Uterus (tissue), 4 donors: ENCODE measurements around the gene STK32C. TPM values are rescaled to one million over a fixed set of nuclear protein-coding genes. Genes with fewer than 3 reads are reported as not detected.

ENCODE experiments used
- DNase-seq, 2 donors: peaks; one replicate each; pipeline ENCODE4 v3.0.0-alpha.2; 2019 to 2020
- H3K27ac ChIP-seq, 2 donors: fragments of 200-600 bp; sonication (generic); 1 replicate in 1 of 2; 2 replicates in 1 of 2; pipeline ENCODE4 v1.5.1; 2016 to 2018
- H3K27me3 ChIP-seq, 2 donors: fragments of 200-600 bp; sonication (generic); one replicate each; pipeline ENCODE4 v1.5.1; 2018 to 2019; ENCODE audit warnings: control low read depth in 1 of 2
- H3K36me3 ChIP-seq, 2 donors: fragments of 200-600 bp; sonication (generic); one replicate each; pipeline ENCODE4 v1.5.1; 2019; ENCODE audit warnings: control low read depth in 1 of 2
- H3K4me1 ChIP-seq, 2 donors: fragments of 200-600 bp; sonication (generic); one replicate each; pipeline ENCODE4 v1.5.1; 2018 to 2019; ENCODE audit warnings: control low read depth in 1 of 2
- H3K4me3 ChIP-seq, 2 donors: fragments of 200-600 bp; sonication (generic); 1 replicate in 1 of 2; 2 replicates in 1 of 2; pipeline ENCODE4 v1.5.1; 2018 to 2019; ENCODE audit warnings: mild to moderate bottlenecking in 1 of 2
- H3K9me3 ChIP-seq, 2 donors: fragments of 200-600 bp; sonication (generic); one replicate each; pipeline ENCODE4 v1.5.1; 2019; ENCODE audit warnings: control low read depth in 1 of 2
- CTCF ChIP-seq, 4 experiments: fragments of 200-600 bp in 2 of 4; fragments of 450-650 bp in 2 of 4; sonication (generic) in 2 of 4; IDR thresholded peaks; one replicate each; pipeline ENCODE4 v1.5.1; 2016 to 2019; ENCODE audit warnings: antibody characterized with exemption in 4 of 4, mild to moderate bottlenecking in 2 of 4, moderate library complexity in 1 of 4
- POLR2A ChIP-seq, 2 donors: fragments of 450-650 bp; IDR thresholded peaks; one replicate each; pipeline ENCODE4 v1.6.1; 2016; ENCODE audit warnings: antibody characterized with exemption in 2 of 2, mild to moderate bottlenecking in 1 of 2, moderate library complexity in 1 of 2
- intact Hi-C: fragments of 100-400 bp; cut with DNase I; formaldehyde crosslinking; loops from one replicate; pipeline ENCODE4 v1.15.1; 2023; ENCODE audit warnings: low total_unique reads
- total RNA-seq, 4 donors: library from RNA; depleted of rRNA in 3 of 4; stranded (reverse); fragments of >200 nt in 3 of 4; gene quantifications; one replicate each; pipeline versions ENCODE4 v1.1.0 to v1.2.4, GENCODE V29; 2014 to 2023
- donor health status: DM: yes; HTN: yes; CAD: no.

The STK32C gene
- total RNA-seq, 4 donors from 2014 or later, result 0.51 to 17.2 (median 3.2) TPM

- intact Hi-C loops, result no loop called here
- TF ChIP-seq CTCF (IDR thresholded peaks at IDR 0.05) (no peak), POLR2A (IDR thresholded peaks at IDR 0.05) (no peak)
- Histone ChIP-seq H3K9me3 (no peaks in the 10 kb centered on the region), H3K36me3 (no peaks in the 10 kb centered on the region), H3K4me3 (peak overlapping the region in 1 of 2 donors; percentile 14), H3K27ac (no peak overlapping the region), H3K4me1 (no peaks in the 10 kb centered on the region), H3K27me3 (no peaks in the 10 kb centered on the region)
- no peak for DNase-seq
Observed at GRCh38 chr10:132336064-132336746, 28.5 kb upstream of the STK32C start.

- no peak for DNase-seq
- no peak for TF ChIP-seq POLR2A (IDR thresholded peaks at IDR 0.05)
- no peak for TF ChIP-seq CTCF (IDR thresholded peaks at IDR 0.05)
- H3K4me1 ChIP-seq, result no peaks in the 10 kb centered on the region
- H3K36me3 ChIP-seq, result no peaks in the 10 kb centered on the region
- intact Hi-C loops, result no loop called here
- no peak overlapping the region for H3K4me3 ChIP-seq
- H3K27me3 ChIP-seq, result no peaks in the 10 kb centered on the region
- H3K27ac ChIP-seq, result no peak overlapping the region
- no peaks in the 10 kb centered on the region for H3K9me3 ChIP-seq
Observed at GRCh38 chr10:132335189-132336063, 27.7 kb upstream of the STK32C start.

DNA sequence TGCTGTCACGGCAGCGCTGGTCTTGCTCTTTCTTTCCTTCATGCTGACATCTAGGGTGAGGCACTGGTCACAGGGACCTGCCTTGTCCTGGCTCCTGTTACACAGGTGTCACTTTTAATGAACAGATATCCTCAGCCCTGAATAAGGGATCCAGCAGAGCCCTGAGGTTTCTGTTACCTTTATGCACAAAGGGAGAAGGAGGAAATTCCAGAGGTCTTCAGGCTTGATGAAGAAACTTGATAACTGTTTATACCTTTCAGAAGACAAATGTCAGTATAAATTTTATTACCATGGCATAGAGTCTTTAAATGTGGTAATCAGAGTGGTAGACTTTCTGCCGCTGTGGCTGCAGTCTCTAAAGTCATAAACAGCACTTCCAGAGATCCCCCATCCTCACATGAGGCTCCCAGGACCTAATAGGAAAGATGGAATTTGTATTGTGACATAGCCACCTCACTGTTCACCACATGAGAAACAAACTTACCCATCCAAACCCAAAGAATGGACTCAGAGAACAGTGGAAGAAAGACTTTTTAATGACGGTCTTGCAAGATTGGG lies 27.0 kb upstream of the STK32C start:
- no peaks in the 10 kb centered on the region for H3K27me3 ChIP-seq
- H3K4me3 ChIP-seq, result no peak overlapping the region
- intact Hi-C loops, result no loop called here
- DNase-seq, result no peak
- no peaks in the 10 kb centered on the region for H3K4me1 ChIP-seq
- H3K9me3 ChIP-seq, result no peaks in the 10 kb centered on the region
- TF ChIP-seq POLR2A (IDR thresholded peaks at IDR 0.05), result no peak
- TF ChIP-seq CTCF (IDR thresholded peaks at IDR 0.05), result no peak
- H3K36me3 ChIP-seq, result no peaks in the 10 kb centered on the region
- H3K27ac ChIP-seq, result no peak overlapping the region

DNA sequence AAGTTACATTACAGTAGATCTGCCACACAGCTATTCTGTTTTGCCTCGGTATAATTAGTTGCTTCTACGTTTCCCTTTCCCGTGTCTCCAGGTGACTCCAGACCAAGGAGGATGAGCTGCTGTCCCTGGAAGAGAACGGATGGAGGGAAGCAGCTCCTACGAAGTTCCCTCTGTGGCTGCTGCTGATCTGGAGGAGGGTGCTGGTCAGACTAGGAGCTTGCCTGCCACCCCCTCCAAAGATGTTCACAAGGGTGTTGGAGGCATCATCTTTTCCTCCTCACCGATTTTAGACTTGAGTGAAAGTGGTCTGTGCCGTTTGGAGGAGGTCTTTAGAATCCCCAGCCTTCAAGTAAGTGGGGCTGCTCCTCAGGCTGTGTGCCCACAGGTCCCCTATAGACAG lies 25.6 kb upstream of the STK32C start:
- H3K4me1 ChIP-seq, result no peaks in the 10 kb centered on the region
- TF ChIP-seq POLR2A (IDR thresholded peaks at IDR 0.05), result no peak
- no peak for TF ChIP-seq CTCF (IDR thresholded peaks at IDR 0.05)
- intact Hi-C loops, result no loop called here
- no peak for DNase-seq
- no peak overlapping the region for H3K4me3 ChIP-seq
- no peak overlapping the region for H3K27ac ChIP-seq
- no peaks in the 10 kb centered on the region for H3K27me3 ChIP-seq
- H3K36me3 ChIP-seq, result no peaks in the 10 kb centered on the region
- no peaks in the 10 kb centered on the region for H3K9me3 ChIP-seq

GRCh38 chr10:132332433-132332754 lies 24.6 kb upstream of the STK32C start:
- no peaks in the 10 kb centered on the region for H3K9me3 ChIP-seq
- no peaks in the 10 kb centered on the region for H3K36me3 ChIP-seq
- no peaks in the 10 kb centered on the region for H3K27me3 ChIP-seq
- H3K27ac ChIP-seq, result peak overlapping the region in 1 of 2 donors; percentile 84
- intact Hi-C loops, result no loop called here
- peak overlapping the region; percentile 72 to 83 for H3K4me3 ChIP-seq
- no peaks in the 10 kb centered on the region for H3K4me1 ChIP-seq
- DNase-seq, result no peak
- TF ChIP-seq CTCF (IDR thresholded peaks at IDR 0.05) (no peak), POLR2A (IDR thresholded peaks at IDR 0.05) (no peak)
